Adrenal gland (tissue), 5 donors: Measurements from ENCODE around the gene PKP4.

ENCODE experiments used
- CTCF ChIP-seq, 6 experiments: fragments of 450-650 bp in 4 of 6; fragments of 200-600 bp in 2 of 6; sonication (generic) in 1 of 6; IDR thresholded peaks; 1 replicate in 5 of 6; 2 replicates in 1 of 6; pipeline versions ENCODE4 v1.5.1 to v1.8.0; 2016 to 2021; ENCODE audit warnings: antibody characterized with exemption in 6 of 6, mild to moderate bottlenecking in 2 of 6, moderate library complexity in 1 of 6
- POLR2A ChIP-seq, 2 donors: fragments of 450-650 bp; IDR thresholded peaks; one replicate each; pipeline ENCODE4 v1.6.1; 2017; ENCODE audit warnings: antibody characterized with exemption in 2 of 2, mild to moderate bottlenecking in 2 of 2, moderate library complexity in 1 of 2
- donor health status: DM: no; HTN: no; CAD: no.

GRCh38 chr2:158560259-158560658, 103.5 kb downstream of the PKP4 start:
- TF ChIP-seq CTCF (IDR thresholded peaks at IDR 0.05) (no peak), POLR2A (IDR thresholded peaks at IDR 0.05) (no peak)
